Fibroblast of skin of right biceps (primary cell): Measurements from ENCODE around the gene TLX2.
"Not testable (repeated sequence)": the region's sequence is repeated elsewhere in the genome, so short reads cannot be mapped to it uniquely, and the experiment has no call there.

Experiments
- DNase-seq: peaks from one replicate; pipeline ENCODE4 v3.0.0-alpha.2; 2013

TLX2 gene

DNA sequence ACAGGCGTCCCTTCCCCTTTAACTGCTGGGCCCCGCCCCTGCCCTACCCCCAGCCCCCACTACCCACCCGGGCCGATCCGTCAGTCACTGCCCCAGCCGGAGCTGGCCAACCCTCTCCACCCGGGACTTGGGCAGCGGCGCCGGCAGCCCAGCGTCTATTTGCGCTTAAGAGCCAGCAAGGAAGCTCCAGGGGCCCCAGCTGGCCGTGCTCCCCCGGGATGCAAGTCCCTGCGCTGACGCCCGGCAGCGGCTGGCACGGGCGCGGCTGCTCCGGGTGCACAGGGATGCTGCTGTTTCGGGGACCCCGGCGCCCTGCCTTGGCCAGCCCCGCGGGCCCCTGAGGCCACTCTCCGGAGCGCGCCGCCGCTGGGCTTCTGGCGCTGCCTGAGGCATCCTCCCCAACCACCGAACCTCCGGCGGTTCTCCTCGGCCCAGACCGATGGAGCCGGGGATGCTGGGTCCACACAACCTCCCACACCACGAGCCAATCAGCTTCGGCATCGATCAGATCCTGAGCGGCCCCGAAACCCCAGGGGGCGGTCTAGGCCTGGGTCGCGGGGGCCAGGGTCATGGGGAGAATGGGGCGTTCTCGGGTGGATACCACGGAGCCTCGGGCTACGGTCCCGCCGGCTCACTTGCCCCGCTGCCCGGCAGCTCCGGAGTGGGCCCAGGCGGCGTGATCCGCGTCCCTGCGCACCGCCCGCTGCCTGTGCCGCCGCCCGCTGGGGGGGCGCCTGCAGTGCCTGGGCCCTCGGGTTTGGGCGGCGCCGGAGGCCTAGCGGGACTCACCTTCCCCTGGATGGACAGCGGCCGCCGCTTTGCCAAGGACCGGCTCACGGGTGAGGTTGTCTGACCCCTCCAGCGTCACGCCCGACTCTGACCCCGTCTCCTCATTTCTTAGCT lies at the start of gene TLX2:
Gene TLX2 (plus strand): TSS at position 83 of the 903 bp plus-strand sequence. CDS start 357 bp downstream, at position 440.
- DNase-seq = no peak

DNA sequence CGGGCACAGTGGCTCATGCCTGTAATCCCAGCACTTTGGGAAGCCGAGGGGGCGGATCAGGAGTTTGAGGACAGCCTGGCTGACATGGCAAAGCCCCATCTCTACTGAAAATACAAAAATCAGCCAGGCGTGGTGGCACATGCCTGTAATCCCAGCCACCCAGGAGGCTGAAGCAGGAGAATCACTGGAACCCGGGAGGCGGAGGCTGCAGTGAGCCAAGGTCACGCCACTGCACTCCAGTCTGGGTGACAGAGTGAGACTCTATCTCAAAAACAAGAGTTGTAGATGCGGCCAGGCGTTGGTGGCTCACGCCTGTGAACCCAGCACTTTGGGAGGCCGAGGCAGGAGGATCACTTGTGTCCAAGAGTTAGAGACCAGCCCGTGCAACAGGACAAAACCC lies 43.5 kb upstream of the TLX2 start:
- DNase-seq = not testable (repeated sequence)

DNA sequence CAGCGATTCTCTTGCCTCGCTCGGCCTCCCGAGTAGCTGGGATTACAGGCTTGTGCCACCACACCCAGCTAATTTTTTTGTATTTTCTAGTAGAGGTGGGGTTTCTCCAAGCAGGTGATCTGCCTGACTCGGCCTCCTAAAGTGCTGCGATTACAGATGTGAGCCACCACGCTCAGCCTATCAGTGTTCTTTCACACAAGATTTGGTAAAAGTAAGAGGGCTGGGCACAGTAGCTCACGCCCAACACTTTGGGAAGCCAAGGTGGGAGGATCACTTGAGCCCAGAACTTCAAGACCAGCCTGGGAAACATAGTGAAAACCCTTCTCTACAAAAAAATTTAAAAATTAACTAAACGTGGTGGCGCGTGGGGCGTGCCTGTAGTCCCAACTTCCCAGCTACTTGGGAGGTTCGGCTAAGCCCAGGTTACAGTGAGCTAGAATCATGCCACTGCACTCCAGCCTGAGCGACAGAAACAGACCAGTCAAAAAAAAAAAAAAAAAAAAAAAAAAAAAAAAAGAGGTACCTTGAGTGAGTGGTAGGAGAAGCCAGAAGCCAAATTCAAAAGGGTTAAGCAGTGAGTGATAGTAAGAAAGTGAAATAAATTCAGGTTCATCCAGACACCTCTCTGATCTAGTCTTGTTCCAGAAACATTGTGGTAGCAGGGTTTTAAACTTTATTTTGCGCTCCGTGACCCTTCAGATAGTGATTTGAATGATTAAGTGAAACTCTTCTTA lies 42.8 kb upstream of the TLX2 start:
- no peak for DNase-seq

DNA sequence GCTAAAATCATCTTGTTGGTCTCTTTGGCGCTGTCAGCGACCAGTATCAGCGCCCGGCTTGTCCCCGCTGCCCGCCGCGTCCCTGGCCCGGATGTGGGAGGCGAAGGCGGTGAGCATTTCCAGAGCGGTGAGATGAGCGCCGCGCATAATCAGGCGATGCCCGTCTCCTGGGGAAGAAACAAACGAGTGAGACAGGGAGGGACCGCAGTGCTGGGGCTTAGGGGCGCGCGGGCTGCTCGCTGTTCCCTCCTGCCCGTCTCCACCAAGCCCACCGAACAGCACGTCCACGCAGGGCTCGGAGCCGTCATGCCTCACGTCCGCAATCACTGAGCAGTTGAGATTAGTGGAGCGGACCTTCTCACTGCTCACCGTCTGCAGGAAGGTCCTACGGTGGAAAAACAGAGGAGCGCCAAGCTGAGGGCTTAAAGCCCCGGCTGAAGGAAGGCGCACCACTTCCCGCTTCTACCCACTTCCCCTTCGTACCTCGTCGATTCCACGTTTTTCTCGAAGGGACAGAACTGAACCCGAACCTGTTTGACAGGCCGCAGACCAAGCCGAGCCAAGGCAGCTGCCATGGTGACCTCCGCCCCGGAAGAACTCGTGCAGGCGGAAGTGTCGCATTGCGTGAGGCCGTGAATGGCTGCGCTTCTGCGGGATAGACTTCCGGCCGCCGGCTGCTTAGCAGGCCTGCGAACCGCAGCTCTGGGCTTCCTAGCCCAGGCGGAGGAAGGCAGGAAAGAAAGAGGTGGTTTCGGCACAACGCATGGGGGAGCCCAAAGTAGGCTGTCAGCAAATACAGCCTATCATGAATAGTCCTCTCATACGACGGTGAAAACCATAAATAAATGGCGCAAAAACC lies 41.9 kb upstream of the TLX2 start, which contains the start of gene MRPL53:
Gene MRPL53 (minus strand): TSS at position 595 of the 859 bp plus-strand sequence. CDS start 20 bp downstream, at position 575.
- peak; percentile 95 for DNase-seq

DNA sequence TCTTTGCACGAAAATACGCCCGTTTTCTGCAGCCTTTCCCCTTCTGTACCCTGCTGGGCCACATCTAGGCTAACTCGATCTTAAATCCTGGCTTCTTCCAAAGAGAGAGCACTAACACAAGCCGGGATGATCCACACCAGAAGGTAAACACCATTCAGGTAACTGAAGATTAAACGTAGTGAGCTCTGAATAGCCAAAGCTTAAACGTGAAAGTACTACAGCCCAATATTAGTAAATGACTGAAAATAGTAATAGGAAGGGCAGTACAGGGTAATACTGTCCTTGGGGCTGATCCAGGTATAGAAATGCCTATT lies 41.3 kb upstream of the TLX2 start:
- DNase-seq = no peak

DNA sequence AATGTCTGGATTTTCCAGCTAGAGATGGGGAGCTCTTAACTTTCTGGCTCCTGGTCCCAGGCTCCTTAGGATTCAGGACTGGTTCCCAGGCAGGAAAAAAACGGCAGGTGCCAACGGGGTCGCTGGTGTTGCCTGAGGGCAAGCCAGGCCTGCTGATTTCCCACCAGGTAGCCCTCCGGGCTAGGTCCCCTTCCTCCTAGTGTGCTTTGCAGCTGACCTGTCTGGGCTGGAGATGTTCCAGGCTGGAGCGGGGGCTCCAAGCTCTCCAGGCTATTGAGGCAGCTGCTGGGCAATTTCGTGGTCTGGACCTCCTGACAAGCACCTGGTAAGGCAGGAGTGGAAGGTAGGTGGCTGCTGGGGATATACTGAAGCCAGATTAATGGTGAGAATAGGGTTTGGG lies 39.8 kb upstream of the TLX2 start:
- no peak for DNase-seq

DNA sequence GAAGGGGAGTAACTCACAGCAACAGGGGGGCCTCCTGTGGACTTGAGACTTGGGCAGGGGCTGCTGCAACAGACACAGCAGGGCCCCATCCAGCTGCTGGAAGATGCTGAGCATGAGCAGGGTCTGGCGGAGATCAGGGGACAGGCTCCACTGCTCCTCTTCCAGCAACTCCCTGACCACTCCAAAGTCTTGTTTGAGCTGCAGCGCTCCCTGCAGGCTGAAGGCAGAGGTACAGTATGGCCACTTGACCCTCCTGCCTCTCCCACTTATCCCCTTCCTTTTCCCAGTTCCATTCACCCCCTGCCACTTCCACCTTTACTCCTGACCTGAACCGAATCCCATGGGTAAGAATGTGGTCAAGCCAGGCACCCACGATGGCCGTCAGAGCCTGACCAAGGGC lies 39.4 kb upstream of the TLX2 start:
- DNase-seq = no peak

DNA sequence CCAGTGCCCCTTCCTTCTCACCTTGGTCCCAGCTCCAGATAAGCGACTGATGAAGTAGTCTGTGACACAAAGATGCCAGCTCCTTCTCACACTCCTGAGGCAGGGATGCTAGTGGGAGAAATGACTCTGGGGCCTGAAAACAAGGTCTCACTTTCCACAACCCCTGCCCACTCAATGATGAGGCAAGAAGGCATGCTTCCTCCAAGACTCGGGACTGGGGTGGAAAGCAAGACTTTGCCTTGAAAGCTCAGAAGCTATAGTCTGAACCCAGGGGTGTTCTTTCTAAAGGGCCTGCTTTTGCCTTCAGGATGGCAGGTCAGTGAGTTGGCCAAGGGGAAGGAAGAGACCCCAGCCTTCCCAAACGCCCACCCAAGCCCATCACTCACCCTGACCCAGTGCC lies 32.8 kb upstream of the TLX2 start:
- no peak for DNase-seq

DNA sequence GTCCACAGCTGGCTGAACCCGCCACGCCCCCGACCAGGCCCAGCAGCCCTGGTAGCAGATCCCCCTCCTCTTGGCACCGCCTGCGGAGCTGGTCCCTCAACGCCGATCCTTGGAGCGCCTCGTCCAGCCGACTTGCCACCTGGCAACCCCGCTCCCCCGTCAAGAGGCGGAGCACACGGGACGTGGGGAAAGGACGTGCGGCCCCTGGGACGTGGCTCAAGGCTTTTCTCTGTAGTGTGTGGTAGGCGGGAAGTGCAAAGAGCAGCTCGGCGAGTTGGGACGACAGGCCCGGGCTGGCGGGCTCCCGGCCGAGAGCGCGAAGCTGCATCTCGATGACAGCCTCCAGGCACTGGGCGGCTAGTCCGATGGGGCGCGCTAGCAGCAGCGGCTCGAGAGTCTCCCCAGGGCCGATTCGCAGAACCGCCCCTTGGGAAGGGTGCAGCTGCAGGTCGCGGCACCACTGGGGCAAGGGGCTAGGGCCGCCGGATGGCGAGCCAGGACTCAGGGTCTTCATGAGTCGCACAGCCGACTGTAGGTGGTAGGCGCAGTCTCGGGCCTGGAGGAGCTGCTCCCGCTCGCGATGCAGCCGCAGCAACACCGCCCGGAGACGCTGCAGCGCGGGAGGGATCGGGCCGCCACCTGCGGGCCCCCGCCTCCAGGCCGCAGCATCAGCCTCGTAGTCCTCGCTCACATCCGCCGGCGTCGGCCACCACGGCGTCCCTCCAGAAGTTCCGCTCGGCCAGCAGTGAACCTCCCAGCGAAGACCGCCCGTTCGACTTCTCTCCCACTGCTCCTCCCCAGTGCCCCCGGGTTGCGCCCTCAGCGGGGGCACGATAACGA lies 32.1 kb upstream of the TLX2 start:
- no peak for DNase-seq

DNA sequence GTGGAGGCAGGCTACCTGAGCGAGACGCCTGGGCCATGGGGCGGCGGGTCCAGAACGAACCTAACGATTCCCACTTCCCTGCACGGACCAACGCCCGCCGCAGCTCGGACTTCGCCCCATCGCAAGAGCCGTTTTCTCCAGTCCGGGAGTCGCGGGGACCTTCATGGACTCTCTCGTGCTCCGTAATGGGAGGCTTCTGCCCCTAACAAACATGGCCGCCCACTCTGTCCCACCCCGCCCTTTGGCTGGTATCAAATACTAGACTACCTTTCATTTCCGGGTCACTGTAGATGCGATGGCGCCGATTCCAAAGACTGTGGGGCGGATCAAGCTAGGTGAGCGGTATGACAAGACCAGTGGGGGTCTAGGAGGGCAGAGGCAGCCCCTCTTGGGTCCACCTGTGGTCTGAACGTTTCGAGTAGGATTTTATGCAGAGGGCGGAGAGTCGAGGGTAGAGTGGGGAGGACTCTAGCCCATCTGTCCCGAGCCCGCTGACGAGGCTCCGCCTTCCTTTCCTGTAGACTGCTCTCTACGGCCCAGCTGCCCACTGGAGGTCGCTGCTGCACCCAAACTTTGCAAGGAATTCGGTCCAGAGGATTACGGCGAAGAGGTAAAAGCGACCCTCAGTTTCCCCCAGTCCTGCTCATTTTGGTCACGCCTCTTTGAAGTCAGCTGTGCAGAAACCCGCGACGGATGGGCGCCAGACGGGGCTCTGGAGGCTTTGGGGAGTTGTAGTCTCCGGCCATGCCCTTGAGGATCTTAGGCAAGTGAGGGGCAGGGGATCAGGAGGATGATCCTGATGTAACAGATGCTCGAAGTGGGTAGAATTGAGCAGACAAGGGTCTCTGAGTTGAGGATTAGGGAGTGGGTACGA lies 31.2 kb upstream of the TLX2 start, which contains the start of the genes CCDC142 and TTC31:
Gene CCDC142 (minus strand): TSS at position 198 of the 874 bp plus-strand sequence. CDS start 161 bp downstream, at position 37.
Gene TTC31 (plus strand): TSS at position 281 of the 874 bp plus-strand sequence. CDS start 15 bp downstream, at position 296.
- peak; percentile 95 for DNase-seq

DNA sequence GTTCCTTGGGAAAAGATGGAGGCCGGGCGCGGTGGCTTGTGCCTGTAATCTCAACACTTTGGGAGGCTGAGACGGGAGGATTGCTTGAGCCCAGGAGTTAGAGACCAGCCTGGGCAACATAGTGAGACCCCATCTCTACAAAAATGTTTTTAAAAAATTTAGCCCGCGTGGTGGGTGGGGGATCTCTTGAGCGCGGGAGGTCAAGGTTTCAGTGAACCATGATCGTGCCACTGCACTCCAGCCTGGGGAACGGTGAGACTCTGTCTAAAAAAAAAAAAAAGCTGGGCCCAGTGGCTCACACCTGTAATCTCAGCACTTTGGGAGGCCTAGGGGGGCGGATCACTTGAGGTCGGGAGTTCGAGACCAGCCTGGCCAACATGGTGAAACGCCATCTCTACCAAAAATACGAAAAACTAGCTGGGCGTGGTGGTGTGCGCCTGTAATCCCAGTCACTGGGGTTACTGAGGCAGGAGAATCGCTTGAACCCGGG lies 30.5 kb upstream of the TLX2 start:
- not testable (repeated sequence) for DNase-seq

DNA sequence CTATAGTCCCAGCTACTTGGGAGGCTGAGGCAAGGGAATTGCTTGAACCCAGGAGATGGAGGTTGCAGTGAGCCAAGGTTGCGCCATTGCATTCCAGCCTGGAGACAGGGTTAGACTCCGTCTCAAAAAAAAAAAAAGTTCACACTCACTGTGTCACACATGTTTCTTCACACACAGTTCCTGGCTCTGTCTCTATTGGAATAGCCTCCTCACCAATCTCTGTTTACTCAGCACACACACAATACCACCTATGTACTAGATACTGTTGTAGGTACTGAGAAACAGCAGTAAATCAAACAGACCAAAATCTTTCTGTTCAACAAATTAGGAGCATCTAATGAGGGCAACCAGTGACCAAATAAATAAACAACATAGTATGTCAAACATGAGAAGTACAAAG lies 28.1 kb upstream of the TLX2 start:
- no peak for DNase-seq

DNA sequence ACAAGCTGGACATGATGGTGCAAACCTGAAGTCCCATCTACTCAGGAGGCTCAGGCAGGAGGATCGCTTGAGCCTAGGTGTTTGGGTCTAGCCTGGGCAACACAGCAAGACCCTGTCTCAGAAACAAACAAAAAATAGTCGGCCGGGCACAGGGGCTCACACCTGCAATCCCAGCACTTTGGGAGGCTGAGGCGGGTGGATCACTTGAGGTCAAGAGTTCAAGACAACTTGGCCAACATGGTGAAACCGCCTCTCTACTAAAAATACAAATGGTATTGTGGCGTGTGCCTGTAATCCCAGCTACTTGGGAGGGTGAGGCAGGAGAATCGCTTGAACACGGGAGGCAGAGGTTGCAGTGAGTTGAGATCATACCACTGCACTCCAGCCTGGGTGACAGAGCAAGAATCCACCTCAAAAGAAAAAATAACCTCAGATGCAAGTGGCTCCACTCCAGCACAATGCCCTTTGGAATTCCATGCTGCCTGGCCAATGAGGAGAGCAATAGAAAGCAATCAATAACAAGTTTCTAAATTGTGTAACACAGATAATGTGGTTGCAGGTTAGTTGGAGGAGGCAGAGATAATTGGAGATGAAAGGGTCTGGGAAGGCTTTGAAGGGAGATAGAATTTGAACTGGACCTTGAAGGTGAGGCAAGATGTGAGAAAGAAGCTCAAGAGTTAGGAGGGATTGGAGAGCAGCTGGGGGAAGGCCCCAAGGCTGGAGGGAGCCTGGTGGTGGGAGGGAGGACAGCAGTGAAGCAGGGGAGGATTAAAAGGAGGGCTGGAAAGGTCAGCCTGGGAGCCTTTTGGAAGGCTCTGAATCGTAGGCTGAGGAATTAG lies 25.4 kb upstream of the TLX2 start:
- no peak for DNase-seq

DNA sequence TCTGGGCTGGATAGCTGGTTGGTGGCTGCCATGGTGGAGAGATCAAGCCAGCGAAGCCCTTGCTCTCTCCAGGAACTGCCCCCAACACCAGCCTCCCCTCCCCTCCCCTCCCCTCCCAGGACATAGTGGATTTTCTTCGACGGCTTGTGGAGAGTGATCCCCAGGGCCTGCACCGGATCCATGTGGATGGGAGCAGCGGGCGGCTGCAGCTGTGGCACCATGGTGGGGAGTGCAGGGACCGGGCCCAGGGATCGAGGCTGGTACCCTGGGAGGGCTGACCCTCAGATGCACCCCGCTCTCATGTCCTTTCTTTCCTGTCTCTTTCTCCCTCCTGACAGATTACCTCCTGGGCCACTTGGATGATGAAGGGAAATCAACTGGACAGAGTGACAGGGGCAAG lies 24.3 kb upstream of the TLX2 start:
- DNase-seq = no peak

DNA sequence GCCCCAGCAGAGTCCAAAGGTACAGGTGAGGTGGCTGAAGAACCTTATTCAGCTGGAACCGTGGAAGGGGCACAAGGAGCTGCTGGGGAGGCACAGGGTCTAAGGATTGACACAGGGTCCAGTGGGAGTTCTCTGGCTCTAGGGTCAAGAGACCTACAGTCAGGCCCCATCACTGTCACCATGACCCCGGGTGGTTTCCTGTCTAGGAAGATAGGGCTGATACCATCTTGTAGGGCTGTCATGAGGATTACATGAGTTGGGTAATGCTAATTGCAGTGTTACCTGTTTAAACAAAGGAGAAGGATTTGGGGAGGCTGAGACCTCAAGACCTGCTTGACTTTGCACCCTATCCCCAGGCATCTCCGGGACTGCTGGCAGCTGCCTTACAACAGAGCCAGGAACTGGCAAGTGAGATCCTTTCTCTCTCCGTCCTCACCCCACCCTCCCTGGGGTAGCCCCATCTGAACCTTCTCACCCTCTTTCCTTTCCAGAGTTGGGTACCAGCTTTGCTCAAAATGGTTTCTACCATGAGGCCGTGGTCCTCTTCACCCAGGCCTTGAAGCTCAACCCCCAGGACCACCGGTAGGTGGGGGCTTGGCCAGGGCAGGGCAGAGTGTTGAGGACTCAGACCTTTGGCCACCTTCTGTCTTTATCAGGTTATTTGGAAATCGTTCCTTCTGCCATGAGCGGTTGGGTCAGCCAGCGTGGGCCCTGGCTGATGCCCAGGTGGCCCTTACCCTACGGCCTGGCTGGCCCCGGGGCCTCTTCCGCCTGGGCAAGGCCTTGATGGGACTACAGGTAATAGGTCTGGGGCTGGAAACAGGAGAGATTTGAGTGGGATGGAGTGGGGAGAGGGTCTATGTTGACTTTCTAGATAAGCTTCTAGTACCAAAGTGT lies 22.4 kb upstream of the TLX2 start:
- no peak for DNase-seq

DNA sequence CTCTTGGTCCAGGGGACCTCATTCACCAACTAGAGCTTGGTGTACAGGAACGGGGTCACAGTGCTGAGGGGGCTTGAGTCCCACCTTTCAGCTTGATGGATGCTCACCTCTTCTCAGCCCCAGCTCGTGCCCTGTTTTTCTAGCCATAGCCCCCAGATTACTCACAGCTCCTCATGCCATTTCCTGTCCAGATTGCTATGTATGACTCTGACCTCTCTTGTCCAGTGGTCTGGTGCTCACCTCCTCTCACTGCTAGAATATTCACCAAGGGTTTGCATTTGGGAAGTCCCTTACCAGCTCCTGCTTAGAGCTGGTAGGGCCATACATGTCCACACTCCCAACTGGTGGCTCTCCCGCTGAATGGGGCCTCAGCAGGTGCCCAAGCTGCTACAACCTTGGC lies 20.7 kb upstream of the TLX2 start:
- DNase-seq = no peak

DNA sequence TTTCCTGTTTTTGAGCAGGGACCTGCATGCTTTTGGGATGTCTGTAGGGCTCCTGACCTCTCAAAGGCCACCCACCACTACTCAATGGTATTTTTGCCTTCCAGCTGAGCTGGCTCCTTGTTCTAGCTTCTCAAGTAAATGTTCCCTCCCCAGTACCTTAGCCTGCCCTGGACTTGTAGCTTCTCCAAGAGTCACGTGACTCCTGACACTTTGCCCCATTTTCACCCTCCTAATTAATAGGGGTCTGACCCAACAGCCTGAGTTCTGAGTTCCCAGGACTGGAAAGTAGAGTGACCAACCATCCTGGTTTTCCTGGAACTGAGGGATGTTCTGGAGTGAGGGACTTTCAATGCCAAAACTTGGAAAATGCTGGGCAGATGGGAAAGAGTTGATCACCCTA lies 18.8 kb upstream of the TLX2 start:
- DNase-seq = no peak

DNA sequence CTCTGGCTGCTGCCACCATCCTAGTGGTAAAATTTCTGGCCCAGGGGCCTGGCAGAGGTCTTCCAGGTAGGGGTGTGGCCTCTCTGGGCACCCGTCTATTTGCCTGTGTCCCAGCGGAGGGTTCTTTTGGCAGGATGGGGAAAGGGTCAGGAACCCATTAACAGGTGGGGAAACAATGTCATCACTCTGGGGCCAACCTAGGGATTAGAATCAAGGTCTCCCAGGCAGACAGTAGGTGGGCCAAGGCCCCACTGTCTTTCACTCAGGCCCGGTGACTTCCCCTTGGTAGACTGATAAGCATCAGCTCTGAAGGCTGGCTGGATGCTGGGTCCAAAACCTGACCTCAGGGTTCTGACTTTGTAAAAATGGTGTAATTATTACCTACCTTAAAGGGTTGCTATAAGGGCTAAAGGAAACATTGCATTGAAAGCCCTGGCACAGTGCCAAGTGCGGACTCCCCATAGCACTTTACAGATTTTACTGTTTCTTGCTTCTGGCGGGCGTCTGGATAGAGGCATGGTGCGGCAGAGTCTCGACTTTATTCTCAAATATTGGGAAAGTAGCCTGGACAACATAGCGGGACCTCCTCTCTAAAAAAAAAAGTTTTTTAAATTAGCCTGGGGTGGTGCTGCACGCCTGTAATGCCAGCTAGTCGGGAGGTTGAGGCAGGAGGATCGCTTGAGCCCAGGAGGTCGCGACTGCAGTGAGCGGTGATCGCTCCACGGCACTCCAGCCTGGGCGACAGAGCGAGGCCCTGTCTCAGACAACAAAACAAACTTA lies 17.1 kb upstream of the TLX2 start:
- DNase-seq = no peak
